Endometrial microvascular endothelial cells (primary cell): ENCODE results near the gene IARS2. TPM values are rescaled to one million over a fixed set of nuclear protein-coding genes. Genes with fewer than 3 reads are reported as not detected.
"Not testable (repeated sequence)": the region's sequence is repeated elsewhere in the genome, so short reads cannot be mapped to it uniquely, and the experiment has no call there.

ENCODE experiments used
- in situ Hi-C: cut with HindIII; loops from 2 replicates; pipeline ENCODE4 v1.10.0; 2017; ENCODE audit warnings: low sequenced_read_pairs, low pct_unique_long_range_greater_than_20kb; ENCODE audit errors: inconsistent ontology term
- total RNA-seq: library from RNA; depleted of rRNA; stranded (reverse); fragments of >200 nt; gene quantifications from one replicate; pipeline ENCODE4 v1.2.3, GENCODE V29; 2015; ENCODE audit errors: inconsistent ontology term

The IARS2 gene
- total RNA-seq, result 106 TPM

DNA sequence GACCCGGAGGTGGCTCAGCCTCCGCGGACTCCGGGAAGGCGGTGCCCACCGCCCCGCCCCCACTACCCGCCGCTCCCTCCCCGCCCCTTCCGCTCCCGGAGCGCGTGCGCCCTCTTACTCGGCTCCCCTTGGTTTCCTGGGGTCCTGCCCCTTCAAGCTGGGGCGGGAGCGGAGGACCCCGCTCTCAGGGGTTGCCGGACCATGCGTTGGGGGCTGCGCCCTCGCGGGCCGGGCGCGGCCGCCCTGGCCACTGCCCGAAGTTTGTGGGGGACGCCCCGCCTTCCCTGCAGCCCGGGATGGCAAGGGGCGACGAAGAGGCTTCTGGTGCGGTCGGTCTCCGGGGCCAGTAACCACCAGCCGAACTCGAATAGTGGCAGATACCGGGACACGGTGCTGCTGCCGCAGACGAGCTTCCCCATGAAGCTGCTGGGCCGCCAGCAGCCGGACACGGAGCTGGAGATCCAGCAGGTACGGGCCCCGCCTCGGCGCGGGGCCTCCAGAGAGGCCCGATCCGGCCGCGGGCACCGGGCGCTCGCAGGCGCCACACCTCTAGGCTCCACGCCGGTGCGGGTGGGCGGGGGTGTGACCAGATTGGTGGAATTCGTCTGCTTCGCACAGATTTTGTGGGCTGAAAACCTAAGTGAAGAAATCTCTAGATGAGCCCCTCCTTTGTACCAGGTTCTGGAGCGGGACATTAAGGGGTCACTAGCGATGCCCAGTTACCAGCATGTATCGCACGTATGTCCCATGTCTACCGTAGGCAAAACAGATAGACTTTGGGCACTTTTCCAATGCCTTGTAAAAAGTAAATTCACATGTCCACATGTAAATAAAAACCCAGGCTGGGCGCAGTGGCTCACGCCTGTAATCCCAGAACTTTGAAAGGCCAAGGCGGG lies at the start of gene IARS2:
IARS2 (plus strand) TSS at position 117 of the 896 bp plus-strand sequence; CDS start at position 202, 85 bp downstream.
- in situ Hi-C loops, result no loop called here

DNA sequence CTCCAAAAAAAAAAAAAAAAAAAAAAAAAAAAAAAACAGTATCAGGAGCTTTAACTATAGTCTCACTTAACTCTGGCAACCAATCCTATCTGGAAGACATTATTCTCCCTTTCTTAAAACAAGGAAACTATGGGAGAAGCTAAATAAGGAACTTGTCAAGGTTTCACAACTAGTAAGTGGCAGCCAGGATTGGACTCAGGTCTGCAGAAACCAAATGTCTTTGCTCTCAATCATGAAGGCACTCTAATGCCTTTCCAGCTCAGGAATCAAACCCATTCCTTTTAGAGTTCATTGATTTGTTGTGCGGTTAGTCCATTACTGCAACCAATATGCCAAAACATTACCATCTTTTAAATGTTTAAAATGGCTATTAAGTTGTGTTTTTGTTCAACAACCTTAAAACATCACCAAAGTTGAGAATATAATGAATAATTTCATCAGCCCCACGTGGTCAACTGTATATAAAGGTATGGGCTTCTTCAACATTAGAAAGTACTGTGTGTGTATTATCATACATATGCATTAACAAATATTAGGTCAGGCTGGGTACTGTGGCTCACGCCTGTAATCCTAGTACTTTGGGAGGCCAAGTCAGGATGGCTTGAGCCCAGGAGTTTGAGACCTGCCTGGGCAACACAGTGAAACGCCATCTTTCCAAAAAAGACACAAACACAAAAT lies 49.1 kb upstream of the IARS2 start:
- in situ Hi-C loops, result no loop called here

DNA sequence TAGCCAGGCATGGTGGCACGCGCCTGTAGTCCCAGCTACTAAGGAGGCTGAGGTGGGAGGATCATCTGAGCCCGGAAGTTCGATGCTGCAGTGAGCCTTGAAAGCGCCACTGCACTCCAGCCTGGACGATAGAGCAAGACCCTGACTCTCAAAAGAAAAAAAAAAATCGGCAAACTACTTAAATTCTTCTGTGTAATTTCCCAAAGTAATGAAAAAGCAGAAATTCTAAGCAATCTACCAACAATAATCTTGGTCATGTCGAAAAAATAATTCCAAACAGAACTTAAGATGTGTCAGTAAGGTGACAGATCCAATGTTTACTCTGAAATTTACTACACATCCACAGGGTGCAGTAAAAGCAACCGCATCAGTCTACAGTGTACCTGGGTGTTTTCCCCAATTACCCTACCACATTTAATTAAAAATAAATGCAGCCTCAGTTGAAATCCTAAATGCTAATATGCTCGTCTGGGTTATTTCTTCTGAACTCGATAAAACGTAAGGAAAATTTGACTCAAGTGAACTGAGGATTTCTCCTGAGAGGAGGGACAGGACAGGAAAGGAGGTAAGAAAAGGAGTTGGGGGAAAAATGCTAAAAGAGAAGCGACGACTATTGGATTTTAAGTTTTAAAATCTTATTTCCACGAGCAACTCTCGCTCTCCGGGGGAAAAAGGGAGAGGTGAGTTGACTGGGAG lies 48.4 kb upstream of the IARS2 start:
- in situ Hi-C loops, result no loop called here

DNA sequence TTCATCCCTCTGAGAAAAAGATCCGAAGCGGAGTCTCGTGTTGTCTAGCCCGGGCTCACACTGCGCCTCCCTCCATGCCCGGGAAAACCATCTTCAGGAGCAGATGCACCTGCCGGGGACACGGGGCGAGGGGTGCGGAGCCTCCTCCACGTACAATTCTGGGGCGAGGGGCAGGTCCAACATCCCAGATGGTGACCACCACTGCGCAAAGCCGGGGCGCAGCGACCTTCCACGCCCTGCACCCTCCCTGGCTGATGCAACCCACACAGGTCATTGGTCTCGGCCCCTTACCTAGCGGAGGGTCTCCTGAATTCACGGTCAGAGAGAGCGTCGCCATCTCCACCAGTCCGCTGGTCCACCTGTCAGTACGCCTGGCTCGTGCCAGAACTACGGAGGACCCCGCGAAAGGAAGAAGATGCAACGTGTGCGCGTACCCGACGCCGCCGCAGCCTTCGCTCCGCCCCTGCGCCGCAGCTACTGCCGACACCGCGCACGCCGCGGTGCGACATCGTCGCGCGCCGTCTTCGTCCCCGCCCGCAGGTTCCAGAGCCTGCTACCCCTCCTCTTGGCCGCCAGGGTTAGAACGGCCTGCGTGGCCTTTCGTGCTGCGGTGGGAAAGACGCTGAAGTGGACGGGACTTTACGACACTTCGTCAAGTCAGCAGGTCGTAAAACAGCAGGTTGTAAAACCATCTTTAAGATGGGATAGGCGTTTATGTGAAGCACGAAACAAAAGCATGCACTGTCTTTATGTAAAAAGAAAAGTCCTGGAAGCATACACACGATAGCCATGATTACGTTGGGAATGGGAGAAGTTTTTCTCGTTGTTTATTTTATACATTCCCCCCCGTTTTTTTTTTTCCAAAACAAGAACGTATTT lies 47.6 kb upstream of the IARS2 start, which contains the start of gene EPRS1:
EPRS1 (minus strand) TSS at position 454 of the 879 bp plus-strand sequence; CDS start at position 337, 117 bp downstream.
- in situ Hi-C loops, result no loop called here

DNA sequence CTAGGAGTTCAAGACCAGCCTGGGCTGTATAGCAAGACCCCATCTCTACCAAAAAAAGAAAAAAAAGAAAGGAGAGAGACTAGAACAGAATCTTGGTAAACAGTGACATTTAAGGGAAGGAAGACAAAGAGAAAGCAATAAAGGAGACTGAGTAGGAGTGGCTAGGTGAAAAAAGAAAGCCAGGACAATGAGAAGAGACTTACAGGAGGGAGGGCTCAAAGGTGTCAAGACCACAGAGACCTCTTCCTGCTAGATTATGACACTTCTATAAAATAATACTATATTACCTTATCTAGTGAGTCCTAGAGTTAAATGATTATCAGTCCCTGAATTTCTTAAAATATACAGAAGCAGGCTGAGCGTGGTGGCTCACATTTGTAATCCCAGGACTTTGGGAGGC lies 37.6 kb upstream of the IARS2 start:
- in situ Hi-C loops, result no loop called here

DNA sequence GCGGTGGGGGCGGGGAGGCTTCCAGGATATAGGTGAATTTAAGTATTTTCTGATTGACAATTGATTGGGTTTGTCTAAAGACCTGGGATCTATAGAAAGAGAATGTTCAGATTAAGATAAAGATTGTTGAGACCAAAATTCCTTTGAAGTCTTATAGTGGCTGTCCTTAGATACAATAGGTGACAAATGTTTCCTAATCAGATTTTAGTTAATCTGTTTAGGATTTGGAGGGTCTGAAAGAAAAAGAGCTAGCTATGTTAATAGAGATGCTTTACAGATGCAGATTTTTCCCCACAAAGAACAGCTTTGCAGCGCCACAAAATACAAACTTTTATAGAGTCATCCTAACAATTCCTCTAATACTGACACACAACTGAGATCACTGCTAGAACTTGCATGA lies 33.1 kb upstream of the IARS2 start:
- in situ Hi-C loops, result no loop called here

DNA sequence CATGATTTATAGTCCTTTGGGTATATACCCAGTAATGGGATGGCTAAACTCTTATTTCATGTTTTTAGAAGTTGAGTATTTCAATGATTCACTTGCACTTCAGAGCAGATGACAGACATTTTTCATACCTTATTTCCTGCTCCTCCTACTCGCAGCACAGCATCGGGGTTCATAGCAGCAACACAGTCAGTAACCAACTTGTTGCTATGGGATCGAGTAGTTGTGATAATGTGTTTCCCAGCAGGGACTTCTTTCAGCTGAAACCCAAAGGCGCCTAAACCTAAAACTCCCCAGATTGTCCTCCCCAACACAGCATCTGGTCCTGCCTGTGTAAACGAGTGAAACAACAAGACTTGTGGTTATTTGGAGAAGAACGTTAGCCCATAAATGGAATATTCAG lies 31.3 kb upstream of the IARS2 start:
- in situ Hi-C loops, result no loop called here

DNA sequence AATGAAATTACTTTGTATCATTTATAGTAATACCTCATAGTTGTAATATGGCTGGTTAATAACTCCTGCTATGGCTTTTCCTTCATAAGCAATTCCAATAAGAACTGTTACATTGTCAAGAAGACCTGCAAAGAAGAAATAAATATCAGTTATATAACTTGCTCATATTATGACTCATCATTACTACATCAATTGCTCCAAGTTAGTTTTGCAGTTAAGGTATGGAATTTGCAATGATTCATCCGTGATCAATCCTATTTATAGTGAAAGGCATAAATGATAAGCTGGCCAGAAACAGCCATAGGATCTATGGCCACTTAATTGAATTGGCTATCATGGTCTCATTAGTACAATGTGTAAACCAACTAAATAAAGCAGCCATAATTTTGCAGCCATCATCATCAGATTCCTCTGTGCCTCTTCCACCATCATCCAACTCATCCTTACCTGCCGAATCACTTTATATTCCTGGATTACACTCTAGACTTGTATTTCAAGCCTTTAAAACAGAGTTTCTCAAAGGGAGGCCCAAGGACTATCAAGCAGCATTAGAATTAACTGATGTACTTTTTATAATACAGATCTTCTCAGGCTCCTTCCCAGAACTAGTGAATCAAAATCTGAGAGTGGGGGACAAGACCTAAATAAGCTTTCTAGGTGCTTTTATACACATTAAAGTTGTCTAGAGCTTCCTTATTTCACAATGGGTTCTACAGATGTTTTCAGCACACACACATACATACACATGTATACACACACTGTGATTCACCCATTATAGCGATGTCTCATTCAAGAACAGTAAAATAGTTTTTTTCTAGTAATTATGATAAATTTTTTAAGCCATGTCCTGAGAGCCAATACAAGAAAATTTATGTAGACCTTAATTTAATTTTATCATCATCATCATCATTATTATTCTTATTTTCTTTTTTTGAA lies 26.4 kb upstream of the IARS2 start:
- in situ Hi-C loops, result no loop called here

DNA sequence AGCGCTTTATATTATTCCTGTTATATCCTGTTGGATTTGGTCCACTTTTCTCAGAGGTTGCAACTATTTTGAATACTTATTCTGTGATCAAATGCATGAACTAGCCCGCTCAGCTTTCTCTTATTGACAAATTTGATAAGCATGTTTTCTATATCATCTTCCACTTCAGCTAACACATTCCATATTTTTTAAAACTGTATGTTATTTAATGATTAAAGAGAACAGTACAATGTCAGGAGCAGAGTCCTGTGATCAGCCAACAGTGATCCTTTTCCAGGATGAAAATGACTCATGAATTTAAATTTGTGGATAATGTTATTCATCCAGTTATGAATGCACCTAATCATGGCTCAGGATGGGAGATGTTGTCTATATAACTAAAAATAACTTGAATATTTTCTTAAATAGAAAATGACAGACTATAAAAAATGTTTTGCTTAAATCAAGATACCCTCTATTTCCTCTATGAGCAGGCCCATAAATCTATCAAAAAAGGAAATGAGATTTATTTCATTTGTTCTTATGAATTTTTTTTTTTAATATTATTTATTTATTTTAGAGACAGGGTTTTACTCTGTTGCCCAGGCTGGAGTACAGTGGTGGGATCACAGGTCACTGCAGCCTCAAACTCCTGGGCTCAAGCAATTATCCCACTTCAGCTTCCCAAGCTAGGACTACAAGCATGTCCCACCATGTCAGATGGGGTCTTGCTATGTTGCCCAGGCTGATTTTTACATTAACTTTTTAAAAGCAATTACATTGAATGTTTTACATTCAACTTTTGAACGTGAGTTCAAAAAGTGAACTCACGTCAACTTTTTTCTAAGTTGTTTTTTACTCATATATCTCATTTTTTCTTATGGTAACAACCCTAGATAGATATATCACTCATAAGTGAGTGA lies 16.8 kb upstream of the IARS2 start:
- in situ Hi-C loops, result no loop called here

DNA sequence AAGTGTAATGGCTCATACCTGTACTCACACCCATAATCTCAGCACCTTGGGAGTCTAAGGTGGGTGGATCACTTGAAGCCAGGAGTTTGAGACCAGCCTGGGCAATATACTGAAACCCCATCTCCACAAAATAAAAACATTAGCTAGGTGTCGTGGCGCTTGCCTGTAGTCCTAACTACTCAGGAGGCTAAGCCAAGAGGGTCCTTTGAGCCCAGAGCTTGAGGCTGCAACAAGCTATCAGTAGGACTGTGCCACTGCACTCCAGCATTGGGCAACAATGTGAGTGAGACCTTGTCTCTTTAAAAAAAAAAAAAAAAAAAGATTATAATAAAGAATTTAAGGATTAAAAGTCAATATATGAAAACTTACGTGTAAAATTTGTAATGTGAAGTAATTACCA lies 16.0 kb upstream of the IARS2 start:
- in situ Hi-C loops, result no loop called here

DNA sequence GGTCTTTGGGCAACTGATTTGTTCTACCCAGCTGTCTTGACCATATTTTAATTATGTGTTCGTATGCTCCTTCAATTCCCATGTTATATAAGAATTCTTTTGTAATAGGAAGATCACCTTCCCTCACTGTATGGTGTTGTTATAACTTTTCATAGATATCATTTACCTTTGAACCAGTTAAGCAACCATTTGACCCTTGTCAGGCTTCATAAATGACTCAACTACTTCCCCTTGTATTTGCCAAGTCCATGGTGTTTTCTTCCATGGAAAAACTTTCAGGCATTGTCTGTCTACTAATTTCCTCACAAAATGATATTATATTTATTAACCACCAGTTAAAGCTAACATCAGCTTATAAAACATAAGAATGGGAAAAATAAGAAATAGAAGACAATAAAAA lies 9.5 kb upstream of the IARS2 start:
- in situ Hi-C loops, result no loop called here

DNA sequence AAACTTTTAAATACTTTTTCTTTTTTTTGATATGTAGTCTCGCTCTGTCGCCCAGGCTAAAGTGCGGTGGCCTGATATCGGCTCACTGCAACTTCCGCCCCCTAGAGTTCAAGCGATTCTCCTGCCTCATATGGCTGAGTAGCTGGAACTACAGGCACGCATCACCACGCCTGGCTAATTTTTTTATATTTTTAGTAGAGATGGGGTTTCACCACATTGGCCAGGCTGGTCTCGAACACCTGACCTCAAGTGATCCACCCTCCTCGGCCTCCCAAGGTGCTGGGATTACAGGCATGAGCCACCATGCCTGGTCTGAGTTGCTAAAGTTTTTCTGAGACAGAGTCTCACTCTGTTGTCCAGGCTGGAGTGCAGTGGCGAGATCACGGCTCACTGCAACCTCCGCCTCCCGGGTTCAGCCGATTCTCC lies 7.7 kb upstream of the IARS2 start:
- in situ Hi-C loops, result not testable (repeated sequence)

DNA sequence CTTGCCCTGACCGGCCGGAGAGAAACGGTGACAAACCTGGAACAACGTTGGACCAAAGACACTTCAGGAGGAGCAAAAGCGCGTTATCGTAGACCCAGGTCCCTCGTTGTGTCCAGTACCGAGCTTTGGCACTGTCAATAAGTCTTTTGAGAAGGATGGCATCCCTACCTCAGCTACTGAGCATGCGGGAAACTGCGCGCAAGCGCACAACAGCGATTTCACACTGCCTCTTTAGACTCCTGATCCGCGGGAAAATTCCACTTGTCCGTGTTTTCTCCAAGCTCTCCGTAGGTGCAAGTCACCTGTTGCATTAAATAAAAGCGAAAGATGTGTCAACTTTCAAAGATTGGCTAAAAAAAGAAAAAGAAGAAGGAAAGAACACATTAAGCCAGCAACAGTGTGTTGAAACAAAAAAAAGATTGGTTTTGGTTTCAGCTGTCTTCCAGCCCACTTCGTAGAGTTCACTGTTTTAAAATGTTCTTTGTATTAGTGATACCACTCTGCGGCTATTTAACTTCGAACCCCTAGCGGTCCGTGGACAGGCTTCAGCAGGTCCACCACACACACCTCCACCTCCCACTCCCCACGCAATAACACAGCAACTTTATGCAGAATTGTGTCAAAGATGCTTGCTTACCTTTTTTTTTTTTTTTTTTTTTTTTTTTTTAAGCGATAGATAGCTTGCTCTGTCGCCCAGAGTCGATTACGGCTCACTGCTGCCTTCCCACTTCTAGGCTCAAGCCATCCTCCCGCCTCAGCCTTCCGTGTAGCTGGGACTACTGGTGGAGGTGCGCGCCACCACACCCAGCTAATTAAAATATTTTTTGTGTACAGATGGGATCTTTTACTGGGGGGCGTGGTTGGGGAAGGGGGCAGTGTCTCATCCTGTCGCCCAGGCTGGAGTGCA lies 4.0 kb upstream of the IARS2 start, which contains the start of gene BPNT1:
BPNT1 (minus strand) TSS at position 139 of the 907 bp plus-strand sequence. CDS start 9,942 bp downstream, outside the sequence.
- in situ Hi-C loops, result no loop called here

DNA sequence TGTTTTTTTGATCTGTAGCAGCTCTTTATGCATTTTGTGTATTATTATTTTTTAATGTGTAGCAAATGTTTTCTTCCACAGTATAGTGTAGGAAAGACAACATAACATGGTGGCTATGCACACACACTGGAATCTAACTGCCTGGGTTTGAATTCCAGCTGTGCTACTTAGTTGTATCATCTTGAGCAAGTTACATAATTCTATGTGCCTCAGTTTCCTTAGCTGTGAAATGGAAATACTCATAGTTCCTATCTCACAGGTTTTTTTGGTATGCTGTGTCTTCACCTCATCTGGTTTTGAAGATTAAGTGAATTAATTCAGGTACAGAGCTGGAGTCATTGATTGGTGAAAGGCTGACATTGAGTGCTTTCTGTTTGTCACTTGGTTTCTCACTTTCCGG lies 1.2 kb upstream of the IARS2 start:
- in situ Hi-C loops, result no loop called here

DNA sequence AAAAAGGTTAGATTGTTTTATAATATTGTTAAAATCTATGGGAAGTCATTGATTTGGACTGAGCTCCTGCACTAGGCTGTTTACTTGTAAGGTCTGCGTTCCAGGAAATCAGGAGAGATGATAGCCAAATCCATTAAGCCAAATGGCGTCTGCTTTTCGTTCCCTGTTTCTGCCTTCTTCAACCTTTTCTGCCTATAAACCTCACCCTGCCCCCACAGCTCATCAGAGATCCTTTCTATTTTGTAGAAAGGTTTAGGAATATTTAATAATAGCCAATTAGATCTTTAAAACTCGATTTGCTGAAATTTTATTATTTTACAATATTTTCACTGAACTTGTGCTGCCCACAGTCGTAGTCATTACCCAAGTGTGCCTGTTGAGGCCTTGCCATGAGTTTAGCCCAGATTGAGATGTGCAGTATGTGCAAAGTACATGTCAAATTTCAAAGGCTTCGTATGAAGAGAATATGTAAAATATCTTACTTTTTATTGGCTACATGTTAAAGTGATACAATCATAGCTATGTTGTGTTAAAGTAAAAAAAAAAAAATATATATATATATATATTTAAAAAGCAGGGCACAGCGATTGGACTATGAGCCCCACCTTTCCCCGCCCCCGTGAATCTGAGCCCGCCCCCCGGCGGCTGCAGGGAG lies 444 bp upstream of the IARS2 start:
- in situ Hi-C loops, result no loop called here
